Right lung (tissue), 5 donors: ENCODE results near the gene RPL4. TPM values are rescaled to one million over a fixed set of nuclear protein-coding genes. Genes with fewer than 3 reads are reported as not detected.
"Not testable (repeated sequence)": the region's sequence is repeated elsewhere in the genome, so short reads cannot be mapped to it uniquely, and the experiment has no call there.

Experiments used
- DNase-seq, 2 donors: peaks; one replicate each; pipeline ENCODE4 v3.0.0-alpha.2; 2013
- polyA plus RNA-seq, 5 donors: library from polyadenylated mRNA; unstranded; fragments of 120-200 nt; gene quantifications; one replicate each; pipeline versions ENCODE4 v1.2.1 to v1.2.3, GENCODE V29; 2013; ENCODE audit warnings: inconsistent platforms in 1 of 5, low replicate concordance in 1 of 5; ENCODE audit not compliant: insufficient read length in 5 of 5, insufficient read depth in 1 of 5

RPL4 gene
- polyA plus RNA-seq, 5 donors, result 4,151 to 4,706 (median 4,410) TPM

GRCh38 chr15:66467162-66468040 is 37.3 kb downstream of the RPL4 start:
- DNase-seq, result not testable (repeated sequence)

DNA sequence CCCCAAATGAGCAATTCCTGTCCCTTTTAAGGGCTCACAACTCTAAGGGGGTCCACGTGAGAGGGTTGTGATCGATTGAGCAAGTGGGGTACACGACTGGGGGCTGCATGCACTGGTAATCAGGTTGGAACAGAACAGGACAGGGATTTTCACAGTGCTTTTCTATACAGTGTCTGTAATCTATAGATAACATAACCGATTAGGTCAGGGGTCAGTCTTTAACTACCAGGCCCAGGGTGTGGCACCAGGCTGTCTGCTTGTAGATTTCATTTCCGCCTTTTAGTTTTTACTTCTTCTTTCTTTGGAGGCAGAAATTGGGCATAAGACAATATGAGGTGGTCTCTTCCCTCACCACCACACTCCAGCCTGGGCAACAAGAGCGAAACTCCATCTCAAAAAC is 39.4 kb downstream of the RPL4 start:
- DNase-seq, result not testable (repeated sequence)

DNA sequence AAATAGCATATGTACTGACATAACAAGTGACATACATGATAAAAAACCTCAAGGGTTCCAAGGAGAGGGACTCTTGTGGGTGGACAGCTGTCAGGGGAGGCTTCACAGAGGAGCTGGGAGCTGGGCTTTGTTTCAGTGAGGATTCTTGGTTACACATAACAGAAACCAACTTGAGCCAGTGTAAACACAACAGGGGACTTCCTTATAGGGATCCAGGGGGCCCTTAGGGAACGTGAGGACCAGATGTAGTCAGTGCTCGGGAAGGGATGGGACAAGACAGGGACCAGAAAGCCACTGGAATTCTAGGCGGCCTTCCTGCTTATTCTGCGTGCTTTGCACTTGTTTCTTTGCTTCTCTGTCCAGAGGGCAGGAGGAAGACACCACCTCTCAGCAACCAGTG is 42.0 kb downstream of the RPL4 start:
- DNase-seq, result no peak

GRCh38 chr15:66461917-66462316 is 42.7 kb downstream of the RPL4 start:
- DNase-seq, result no peak

DNA sequence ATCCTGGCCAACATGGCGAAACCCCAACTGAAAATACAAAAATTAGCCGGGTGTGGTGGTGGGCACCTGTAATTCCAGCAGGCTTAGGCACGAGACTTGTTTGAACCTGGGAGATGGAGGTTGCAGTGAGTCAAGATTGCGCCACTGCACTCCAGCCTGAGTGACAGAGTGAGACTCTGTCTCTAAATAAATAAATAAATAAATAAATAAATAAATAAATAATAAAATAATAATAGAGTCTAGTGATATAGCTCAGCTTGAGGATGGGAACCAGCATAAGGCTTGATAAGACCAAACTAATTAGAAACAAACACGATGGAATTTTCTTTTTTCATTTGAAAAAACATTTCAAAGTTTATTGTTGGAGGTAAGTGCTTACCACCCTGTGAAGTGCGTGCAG is 43.4 kb downstream of the RPL4 start:
- not testable (repeated sequence) for DNase-seq

DNA sequence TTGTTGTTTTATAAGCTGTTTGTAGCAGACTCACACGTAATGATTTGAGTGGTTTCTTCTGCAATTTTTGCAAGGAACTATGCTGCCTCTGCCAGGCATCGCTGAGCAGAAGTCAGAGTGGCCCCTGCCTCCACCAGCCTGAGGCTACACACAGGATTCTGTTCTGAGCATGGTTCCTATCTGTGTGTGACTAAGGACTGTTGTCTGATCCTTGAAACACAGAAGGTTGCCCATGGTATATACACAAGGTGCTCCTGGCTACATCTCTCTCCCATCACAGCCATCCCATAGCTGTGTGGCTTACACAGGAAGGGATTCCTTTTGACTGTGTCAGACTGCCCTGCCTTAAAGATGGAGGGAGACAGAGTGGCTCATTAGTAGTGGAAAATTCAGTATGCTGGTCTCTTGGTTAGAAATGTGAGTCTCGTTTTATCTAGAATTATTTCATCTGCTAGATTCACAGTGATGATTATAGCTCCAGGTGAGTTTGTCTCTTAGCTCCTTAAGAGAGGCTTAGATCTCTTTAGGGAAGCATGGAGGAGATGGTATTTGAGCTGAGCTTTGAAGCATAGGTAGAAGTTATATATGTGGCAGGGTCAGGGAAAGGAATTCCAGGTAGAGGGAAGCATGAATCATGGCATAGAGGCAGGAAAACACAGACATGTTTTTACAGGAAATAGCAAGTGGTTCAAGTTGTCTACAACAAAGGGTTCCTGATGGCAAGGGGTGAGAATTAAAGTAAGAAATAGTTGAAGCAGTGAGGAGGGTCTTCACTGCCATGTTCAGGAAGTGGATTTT is 44.6 kb downstream of the RPL4 start:
- DNase-seq, result no peak

DNA sequence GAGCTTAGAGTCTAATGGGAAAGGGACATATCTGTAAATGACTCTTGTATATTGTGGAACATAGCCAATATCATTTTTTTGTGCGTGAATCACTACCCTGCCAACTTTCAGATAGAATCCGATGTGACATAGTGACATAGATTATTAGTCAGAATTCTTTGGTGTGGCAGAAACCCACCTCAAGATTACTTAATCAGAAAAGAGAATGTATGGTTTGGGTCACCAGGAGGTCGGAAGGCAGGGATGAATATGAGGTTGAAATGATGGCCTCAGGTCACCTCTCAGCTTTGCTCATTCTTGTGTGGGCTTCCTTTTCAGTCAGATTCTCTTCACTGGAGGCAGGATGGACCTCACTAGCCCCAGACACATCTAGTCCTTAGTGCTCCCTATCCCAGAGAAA is 48.4 kb downstream of the RPL4 start:
- no peak for DNase-seq

- no peak for DNase-seq
These were observed 50.5 kb downstream of the RPL4 start for GRCh38 chr15:66454143-66454542.

- no peak for DNase-seq
These were observed 51.6 kb downstream of the RPL4 start for GRCh38 chr15:66452971-66453580.

GRCh38 chr15:66452420-66452819 is 52.2 kb downstream of the RPL4 start:
- no peak for DNase-seq

Other genes with a start within 250 kb of the RPL4 start
- gene DIS3L, start 211.3 kb downstream of the RPL4 start, polyA plus RNA-seq, result 10 to 100 TPM; 40.8 to 51.3 (median 47.8) TPM
- 10 to 100 TPM; 15.5 to 21.8 (median 20.5) TPM for gene TIPIN, start 148.2 kb downstream of the RPL4 start, polyA plus RNA-seq
- gene MAP2K1, start 117.9 kb downstream of the RPL4 start, polyA plus RNA-seq, result 10 to 100 TPM; 44.1 to 57.6 (median 53.0) TPM
- 10 to 100 TPM; 25.7 to 31.5 (median 29.2) TPM for gene SNAPC5, start 7.1 kb downstream of the RPL4 start, polyA plus RNA-seq
- gene ZWILCH, start 471 bp upstream of the RPL4 start, polyA plus RNA-seq, result 10 to 100 TPM; 21.4 to 38.6 (median 28.6) TPM
- gene LCTL, start 61.1 kb upstream of the RPL4 start, polyA plus RNA-seq, result under 1 TPM; 0.35 to 0.91 (median 0.44) TPM
- gene SMAD6, start 197.4 kb upstream of the RPL4 start, polyA plus RNA-seq, result 10 to 100 TPM; 19.0 to 37.5 (median 31.4) TPM